K562 (cell line): ENCODE data around the gene WDR88. TPM values are rescaled to one million over a fixed set of nuclear protein-coding genes. Genes with fewer than 3 reads are reported as not detected.

Experiments
- ATAC-seq: fragments of 200-7000 bp; cut with Tn5 transposase; 3 replicates; pipeline ENCODE4 v1.9.1; 2020; ENCODE audit warnings: moderate library complexity
- BruUV-seq: library from RNA; stranded (reverse); fragments of 400-500 nt; replicated peaks from 2 replicates; lab custom pipeline; 2021; lab: Mats Ljungman, UMichigan
- CTCF ChIA-PET: fragments of 300-600 bp; formaldehyde crosslinking; extraction: SDS; loops from one replicate; lab custom pipeline; 2021; ENCODE audit warnings: low intra/inter-chr PET ratio; lab: Yijun Ruan, JAX
- POLR2A ChIA-PET: fragments of 300-600, 350-650 bp; sonication (Branson Sonifier 250); formaldehyde crosslinking; extraction: SDS; loops from one replicate; lab custom pipeline; 2021; ENCODE audit warnings: antibody characterized with exemption, inconsistent platforms; lab: Yijun Ruan, JAX
- DNase-seq, 4 experiments: peaks; one replicate each; pipeline versions ENCODE4 v3.0.0 to v3.0.0-alpha.2; 2011 to 2018; ENCODE audit warnings: low spot score in 3 of 4, mixed read lengths in 3 of 4; ENCODE audit errors: extremely low read depth in 1 of 4
- FAIRE-seq: peaks from 2 replicates; lab custom pipeline; 2011; peaks lifted over from hg19 to GRCh38; lab: Jason Lieb, UNC
- H2AFZ ChIP-seq: 2 replicates; pipeline ENCODE4 v1.6.0; 2011; ENCODE audit warnings: low read depth, low read length, control low read depth, inconsistent platforms
- H3K27ac ChIP-seq: fragments of 200-600 bp; 3 replicates; pipeline ENCODE4 v1.8.0; 2011; ENCODE audit warnings: low read depth, mild to moderate bottlenecking, control low read depth, inconsistent platforms, low read length, moderate library complexity, mixed read lengths; ENCODE audit errors: extremely low read depth
- H3K27me3 ChIP-seq, 2 experiments: fragments of 300-600 bp in 1 of 2; 2 replicates in 1 of 2; 3 replicates in 1 of 2; pipeline versions ENCODE4 v1.6.0 to v1.8.0; 2011; ENCODE audit warnings: inconsistent platforms in 2 of 2, low read length in 2 of 2, mild to moderate bottlenecking in 1 of 2, mixed read lengths in 1 of 2, moderate library complexity in 1 of 2; ENCODE audit not compliant: control insufficient read depth in 2 of 2, insufficient read depth in 2 of 2
- H3K36me3 ChIP-seq: fragments of 300-600 bp; 3 replicates; pipeline ENCODE4 v1.8.0; 2011; ENCODE audit warnings: mild to moderate bottlenecking, low read length, inconsistent platforms; ENCODE audit not compliant: control insufficient read depth, insufficient read depth
- H3K4me1 ChIP-seq, 2 experiments: fragments of 200-600 bp in 1 of 2; replicated peaks in 1 of 2; 2 replicates in 1 of 2; 3 replicates in 1 of 2; pipeline versions ENCODE4 v1.5.1 to v1.8.0; 2011; ENCODE audit warnings: inconsistent platforms in 2 of 2, low read length in 2 of 2, mild to moderate bottlenecking in 1 of 2, mixed read lengths in 1 of 2, moderate library complexity in 1 of 2; ENCODE audit not compliant: control insufficient read depth in 2 of 2, insufficient read depth in 2 of 2
- H3K4me2 ChIP-seq: 2 replicates; pipeline ENCODE4 v1.6.1; 2011; ENCODE audit warnings: low read length, control low read depth, inconsistent platforms, mixed read lengths; ENCODE audit not compliant: insufficient read depth
- H3K4me3 ChIP-seq: fragments of 200-600 bp; sonication (generic), shearing (Covaris generic); 2 replicates; pipeline ENCODE4 v1.5.1; 2016; ENCODE audit warnings: control low read depth, inconsistent platforms
- H3K79me2 ChIP-seq: fragments of 200-600 bp; 3 replicates; pipeline ENCODE4 v1.8.0; 2011; ENCODE audit warnings: low read length, inconsistent platforms; ENCODE audit not compliant: control insufficient read depth, insufficient read depth
- H3K9ac ChIP-seq, 2 experiments: 2 replicates each; pipeline versions ENCODE4 v1.6.0 to v1.6.1; 2011; ENCODE audit warnings: low read depth in 2 of 2, low read length in 2 of 2, control low read depth in 1 of 2, inconsistent platforms in 1 of 2, mild to moderate bottlenecking in 1 of 2, mixed read lengths in 1 of 2; ENCODE audit not compliant: insufficient read depth in 1 of 2
- H3K9me1 ChIP-seq: one replicate; pipeline ENCODE4 v1.6.0; 2011; ENCODE audit warnings: inconsistent platforms, mild to moderate bottlenecking, low read length, moderate library complexity; ENCODE audit not compliant: control insufficient read depth, insufficient read depth
- H3K9me3 ChIP-seq: replicated peaks from 2 replicates; pipeline ENCODE4 v1.5.1; 2011; ENCODE audit warnings: low read depth, low read length, inconsistent platforms; ENCODE audit not compliant: control insufficient read depth, insufficient read depth
- H4K20me1 ChIP-seq: replicated peaks from 2 replicates; pipeline ENCODE4 v1.6.1; 2011; ENCODE audit warnings: low read length, inconsistent platforms, mixed read lengths; ENCODE audit not compliant: control insufficient read depth, insufficient read depth
- AFF4 ChIP-seq: sonication (generic); formaldehyde crosslinking; IDR thresholded peaks from 2 replicates; pipeline ENCODE4 v1.8.0; 2023; ENCODE audit warnings: mild to moderate bottlenecking, missing genetic modification reagents
- BRD9 ChIP-seq: fragments of 450-650 bp; IDR thresholded peaks from 2 replicates; pipeline ENCODE4 v1.6.1; 2018; ENCODE audit warnings: low read depth; ENCODE audit not compliant: partially characterized antibody
- CBFA2T3 ChIP-seq: fragments of 450-650 bp; IDR thresholded peaks from 2 replicates; pipeline ENCODE4 v1.6.1; 2017
- DDX20 ChIP-seq: fragments of 450-650 bp; IDR thresholded peaks from 2 replicates; pipeline ENCODE4 v1.6.1; 2016; ENCODE audit warnings: missing genetic modification characterization, low read depth, mild to moderate bottlenecking, missing compliant biosample characterization, moderate library complexity
- FOXK2 ChIP-seq, 2 experiments: fragments of 450-650 bp; IDR thresholded peaks in 1 of 2; conservative IDR thresholded peaks in 1 of 2; 2 replicates each; pipeline ENCODE4 v1.6.1; 2016; ENCODE audit warnings: low read depth in 2 of 2, mild to moderate bottlenecking in 1 of 2
- MIER1 ChIP-seq: fragments of 450-650 bp; IDR thresholded peaks from 2 replicates; pipeline ENCODE4 v1.6.1; 2016; ENCODE audit warnings: antibody characterized with exemption, mild to moderate bottlenecking, low read depth
- MTA3 ChIP-seq: fragments of 450-650 bp; formaldehyde crosslinking; IDR thresholded peaks from 2 replicates; pipeline ENCODE4 v1.6.1; 2017; ENCODE audit warnings: mild to moderate bottlenecking, borderline replicate concordance
- SREBF1 ChIP-seq: fragments of 150-350 bp; IDR thresholded peaks from 2 replicates; pipeline ENCODE4 v1.6.1; 2014; ENCODE audit warnings: antibody characterized with exemption, low read depth, low read length, borderline replicate concordance
- ZNF217 ChIP-seq: sonication (generic); formaldehyde crosslinking; IDR thresholded peaks from 2 replicates; pipeline ENCODE4 v1.8.0; 2022; ENCODE audit warnings: mild to moderate bottlenecking, missing genetic modification reagents
- ZNF41 ChIP-seq: fragments of 250-450 bp; sonication (Bioruptor Pico); conservative IDR thresholded peaks from 2 replicates; pipeline ENCODE4 v1.4.0; 2020; ENCODE audit warnings: mild to moderate bottlenecking
- ZNF507 ChIP-seq: conservative IDR thresholded peaks from 2 replicates; pipeline ENCODE4 v1.6.1; 2017; ENCODE audit warnings: missing genetic modification characterization, missing compliant biosample characterization
- ZNF57 ChIP-seq: fragments of 450-650 bp; formaldehyde crosslinking; IDR thresholded peaks from 2 replicates; pipeline ENCODE4 v1.4.0; 2020; ENCODE audit warnings: mild to moderate bottlenecking, moderate library complexity
- ZSCAN29 ChIP-seq: fragments of 450-650 bp; IDR thresholded peaks from 2 replicates; pipeline ENCODE4 v1.6.1; 2017
- ZZZ3 ChIP-seq: fragments of 450-650 bp; IDR thresholded peaks from 2 replicates; pipeline ENCODE4 v1.6.1; 2016; ENCODE audit warnings: antibody characterized with exemption, mild to moderate bottlenecking, moderate library complexity
- WGBS: fragments of 100-300 bp; shearing (Covaris generic); methylation state at CpG from one replicate; pipeline ENCODE4 v1.1.6; 2016; ENCODE audit warnings: low coverage, mixed read lengths; ENCODE audit not compliant: insufficient coverage; ENCODE audit errors: missing lambda C conversion rate; 5-methylcytosine and 5-hydroxymethylcytosine counted together
- in situ Hi-C: fragments of 300-500 bp; cut with MboI; formaldehyde crosslinking; loops from 4 replicates; pipeline ENCODE4 v1.15.0; 2018; ENCODE audit warnings: inconsistent platforms, mixed read lengths
- intact Hi-C: fragments of 100-400 bp; cut with micrococcal nuclease; formaldehyde crosslinking; loops from 2 replicates; pipeline ENCODE4 v1.14.2; 2022
- polyA plus RNA-seq, 8 experiments: library from polyadenylated mRNA; depleted of rRNA in 4 of 8; stranded (reverse) in 5 of 8; unstranded in 3 of 8; fragments of >200 nt; fragmentation: Nextera tagmentation in 2 of 8; fragmentation: Illumina TruSeq in 1 of 8; extraction: Ambion mirVana in 2 of 8; extraction: Trizol in 1 of 8; gene quantifications; 2 replicates each; pipeline versions ENCODE4 v1.2.1 to v1.2.3, GENCODE V29; 2011 to 2014; ENCODE audit warnings: inconsistent platforms in 1 of 8, missing spikeins in 1 of 8
- total RNA-seq, 7 experiments: library from RNA; depleted of rRNA in 6 of 7; stranded (reverse); fragments of >200 nt in 6 of 7; fragmentation: Illumina TruSeq in 2 of 7; extraction: Trizol in 2 of 7; gene quantifications; 2 replicates each; pipeline versions ENCODE4 v1.2.1 to v1.2.3, GENCODE V29; 2011 to 2021; ENCODE audit warnings: low replicate concordance in 1 of 7

Gene WDR88
- total and polyA plus RNA-seq, 9 of the 15 experiments (the other 6 are each of a cell fraction or from before 2014, with no cell fraction given), result 0.03 to 0.04 TPM; not detected in 7

DNA sequence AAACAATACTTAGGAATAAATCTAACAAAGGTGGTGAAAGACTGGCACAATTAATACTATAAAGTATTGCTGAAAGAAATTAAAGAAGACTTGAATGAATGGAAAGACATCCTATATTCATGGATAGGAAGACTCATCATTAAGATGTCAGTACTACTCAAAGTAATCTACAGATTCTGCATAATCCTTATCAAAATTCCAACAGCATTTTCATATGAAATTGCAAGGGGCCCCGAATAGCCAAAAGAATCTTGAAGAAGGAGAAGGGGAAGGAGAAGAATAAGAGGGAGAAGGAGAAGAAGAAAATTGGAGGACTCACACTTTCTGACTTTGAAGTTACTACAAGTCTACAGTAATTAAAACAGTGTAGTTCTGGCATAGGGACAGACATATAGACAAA, 36.6 kb downstream of the WDR88 start:
- H3K9me3 ChIP-seq, result peaks cover 2% of the 10 kb centered on the region; the same call in 1 of the 2 replicates
- no peak overlapping the region for H3K27ac ChIP-seq
- POLR2A ChIA-PET, result no interaction called here
- in situ Hi-C loops, result no loop called here
- peaks cover 0 to 5% of the 10 kb centered on the region in 2 experiments; a peak in 3 of 5 replicates for H3K4me1 ChIP-seq
- no peak overlapping the region for H3K9ac ChIP-seq
- H3K4me3 ChIP-seq, result no peak overlapping the region
- H3K27me3 ChIP-seq, result no peaks in the 10 kb centered on the region
- TF ChIP-seq CBFA2T3 (no peak), ZNF217 (no peak), SREBF1 (no peak), MIER1 (no peak), BRD9 (no peak)
- H3K4me2 ChIP-seq, result no peak overlapping the region
- H3K79me2 ChIP-seq, result no peaks in the 10 kb centered on the region
- no peaks in the 10 kb centered on the region for H3K36me3 ChIP-seq
- ATAC-seq, result no peak
- no peak for DNase-seq
- BruUV-seq, result no TSS peak
- H3K9me1 ChIP-seq, result no peaks in the 10 kb centered on the region
- FAIRE-seq, result no peak
- CTCF ChIA-PET, result no interaction called here
- 12% methylated on average over 1 of the region's 1 CpG for WGBS
- intact Hi-C loops, result no loop called here
- no peaks in the 10 kb centered on the region for H4K20me1 ChIP-seq
- no peak overlapping the region for H2AFZ ChIP-seq

DNA sequence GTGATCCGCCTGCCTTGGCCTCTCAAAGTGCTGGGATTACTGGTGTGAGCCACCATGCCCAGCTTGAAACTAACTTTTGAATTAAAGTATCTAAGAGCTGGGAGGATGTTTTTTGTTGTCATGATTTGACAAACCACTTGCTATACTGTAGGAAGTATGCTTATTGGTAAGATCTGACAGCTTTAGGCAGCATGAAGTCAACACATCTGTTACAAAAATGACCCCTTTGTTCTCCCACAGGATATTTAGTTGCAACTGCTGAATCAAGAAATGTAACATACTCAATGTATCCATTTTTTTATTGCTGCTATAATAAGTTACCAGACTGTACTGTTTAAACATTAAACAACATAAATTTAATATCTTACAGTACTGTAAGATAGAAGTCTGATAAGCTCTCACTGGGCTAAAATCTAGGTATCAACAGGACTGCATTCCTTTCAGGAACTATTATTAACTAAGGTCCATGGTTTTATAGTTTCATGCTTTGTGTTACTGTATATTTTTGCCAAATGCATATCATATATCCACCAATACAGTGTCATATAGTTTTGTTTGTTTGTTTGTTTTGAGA, 39.4 kb downstream of the WDR88 start:
- FAIRE-seq, result no peak
- in situ Hi-C loops, result no loop called here
- H3K4me2 ChIP-seq, result no peak overlapping the region
- TF ChIP-seq ZNF41 (no peak), ZNF57 (CRISPR knock-in tag) (no peak), AFF4 (no peak), ZNF507 (tag) (no peak), DDX20 (tag) (no peak), ZSCAN29 (no peak), FOXK2 (conservative IDR thresholded peaks at IDR 0.05 in 1 of 2, IDR thresholded peaks at IDR 0.05 in 1 of 2; ENCODE audit: low read depth in 2 of 2) (no peak), MTA3 (no peak), ZZZ3 (no peak)

More for the DNA sequence above, 39.4 kb downstream of the WDR88 start:
- peaks cover 7% of the 10 kb centered on the region; the same call in 2 of the 3 replicates for H3K79me2 ChIP-seq
- intact Hi-C loops, result no loop called here
- ChIA-PET POLR2A (interaction anchor here (1.1 kb wide), 1 partner anchor 11 kb away, joined by 3 read pairs; no protein-coding TSS in a partner anchor), CTCF (no interaction called here)
- H3K9me1 ChIP-seq, result no peaks in the 10 kb centered on the region
- DNase-seq (no peak), ATAC-seq (no peak)
- H3K4me1 ChIP-seq, result peaks cover 7 to 16% of the 10 kb centered on the region in 2 experiments; a peak in 4 of 5 replicates
- H3K9ac ChIP-seq, result no peak overlapping the region
- no peak overlapping the region for H2AFZ ChIP-seq
- BruUV-seq, result no TSS peak
- H3K27ac ChIP-seq, result no peak overlapping the region
- H3K9me3 ChIP-seq, result peaks cover 2% of the 10 kb centered on the region; the same call in 1 of the 2 replicates
- 80% methylated on average over 1 of the region's 1 CpG for WGBS
- H4K20me1 ChIP-seq, result no peaks in the 10 kb centered on the region
- H3K4me3 ChIP-seq, result no peak overlapping the region
- no peaks in the 10 kb centered on the region for H3K36me3 ChIP-seq
- no peaks in the 10 kb centered on the region for H3K27me3 ChIP-seq
